Activated CD8-positive, alpha-beta T cell treated with anti-CD3 and anti-CD28 coated beads, Interleukin-2, amount 10 ng/mL, durations not matched to agents 7 days and 5 days (primary cell): ENCODE measurements around the gene ACVR1C. TPM values are rescaled to one million over a fixed set of nuclear protein-coding genes. Genes with fewer than 3 reads are reported as not detected.
A peak's percentile ranks its signal among the peaks of the same experiment; 100 is the strongest.
"Not testable (repeated sequence)": the region's sequence is repeated elsewhere in the genome, so short reads cannot be mapped to it uniquely, and the experiment has no call there.

Experiments
- ATAC-seq: fragments of 150-1000 bp; cut with Tn5 transposase; one replicate; pipeline ENCODE4 v1.10.0; 2021; ENCODE audit warnings: moderate library complexity
- CTCF ChIA-PET: fragments of 350-600 bp; sonication (Branson Sonifier 250); formaldehyde crosslinking; loops from one replicate; lab custom pipeline; 2021; ENCODE audit warnings: antibody characterized with exemption; lab: Charles Lee
- POLR2A ChIA-PET: fragments of 350-600 bp; sonication (Branson Sonifier 250); formaldehyde crosslinking; loops from one replicate; lab custom pipeline; 2021; ENCODE audit warnings: antibody characterized with exemption; lab: Charles Lee
- DNase-seq: peaks from one replicate; pipeline ENCODE4 v3.0.0-alpha.2; 2020
- H3K27ac Mint-ChIP-seq: one replicate; pipeline ENCODE4 v1.8.0; 2021; ENCODE audit warnings: mild to moderate bottlenecking, mixed read lengths
- H3K27me3 Mint-ChIP-seq: one replicate; pipeline ENCODE4 v1.8.0; 2021; ENCODE audit warnings: low read depth, mixed read lengths
- H3K36me3 Mint-ChIP-seq: one replicate; pipeline ENCODE4 v1.8.0; 2021; ENCODE audit warnings: low read depth, mixed read lengths
- H3K4me1 Mint-ChIP-seq: one replicate; pipeline ENCODE4 v1.8.0; 2021; ENCODE audit warnings: low read depth, mixed read lengths
- H3K4me3 Mint-ChIP-seq: one replicate; pipeline ENCODE4 v1.8.0; 2021; ENCODE audit warnings: mild to moderate bottlenecking, mixed read lengths
- H3K9me3 Mint-ChIP-seq: one replicate; pipeline ENCODE4 v1.8.0; 2022; ENCODE audit warnings: mixed read lengths; ENCODE audit not compliant: insufficient read depth
- total RNA-seq, 2 experiments: library from RNA; stranded (reverse); gene quantifications; one replicate each; pipeline ENCODE4 v1.2.3, GENCODE V29; 2021

Gene ACVR1C
- total RNA-seq, 2 experiments from 2014 or later, result 0.63 to 0.73 TPM

GRCh38 chr2:157572725-157573124, 55.9 kb downstream of the ACVR1C start:
- CTCF ChIA-PET, result interaction anchor here (0.9 to 1.4 kb wide), 9 partner anchors 9 to 438 kb away, joined by 3 to 4 read pairs (median 3); no protein-coding TSS in a partner anchor
- Mint-ChIP-seq H3K27ac (no peak overlapping the region), H3K9me3 (no peaks in the 10 kb centered on the region), H3K4me1 (no peaks in the 10 kb centered on the region), H3K36me3 (no peaks in the 10 kb centered on the region), H3K27me3 (peaks cover 3% of the 10 kb centered on the region), H3K4me3 (no peak overlapping the region)
- POLR2A ChIA-PET, result no interaction called here
- ATAC-seq (no peak), DNase-seq (no peak)

- H3K36me3 Mint-ChIP-seq, CTCF ChIA-PET, H3K4me1 Mint-ChIP-seq, ATAC-seq, H3K27ac Mint-ChIP-seq, H3K9me3 Mint-ChIP-seq, DNase-seq, H3K4me3 Mint-ChIP-seq, H3K27me3 Mint-ChIP-seq, POLR2A ChIA-PET: not testable (repeated sequence)
These were observed 62.0 kb downstream of the ACVR1C start for GRCh38 chr2:157566623-157567022.

DNA sequence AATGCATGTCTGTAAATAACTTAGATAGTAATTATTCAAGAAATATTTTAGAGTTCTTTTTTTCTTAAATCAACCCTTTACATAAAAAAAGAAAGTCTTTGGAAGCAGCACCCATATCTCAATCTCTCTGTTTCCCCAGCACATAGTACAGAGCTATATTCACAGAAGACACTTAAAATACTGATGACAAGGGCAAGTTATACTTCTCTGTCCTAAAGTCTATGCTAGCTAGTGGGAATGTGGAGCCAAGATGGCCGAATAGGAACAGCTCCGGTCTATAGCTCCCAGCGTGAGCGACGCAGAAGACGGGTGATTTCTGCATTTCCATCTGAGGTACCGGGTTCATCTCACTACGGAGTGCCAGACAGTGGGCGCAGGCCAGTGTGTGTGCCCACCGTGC, 62.6 kb downstream of the ACVR1C start:
- H3K27me3 Mint-ChIP-seq, POLR2A ChIA-PET, ATAC-seq, H3K27ac Mint-ChIP-seq, H3K4me3 Mint-ChIP-seq, DNase-seq, H3K4me1 Mint-ChIP-seq, H3K9me3 Mint-ChIP-seq, H3K36me3 Mint-ChIP-seq: not testable (repeated sequence)
- CTCF ChIA-PET, result interaction anchor here (0.9 kb wide), 1 partner anchor 182 kb away, joined by 4 read pairs; no protein-coding TSS in a partner anchor

- ChIA-PET CTCF (interaction anchor here (0.9 kb wide), 1 partner anchor 182 kb away, joined by 4 read pairs; no protein-coding TSS in a partner anchor), POLR2A (no interaction called here)
- H3K27ac Mint-ChIP-seq, result no peak overlapping the region
- no peak for ATAC-seq
- H3K36me3 Mint-ChIP-seq, result no peaks in the 10 kb centered on the region
- H3K4me1 Mint-ChIP-seq, result no peaks in the 10 kb centered on the region
- no peaks in the 10 kb centered on the region for H3K27me3 Mint-ChIP-seq
- no peak overlapping the region for H3K4me3 Mint-ChIP-seq
- H3K9me3 Mint-ChIP-seq, result peaks cover 5% of the 10 kb centered on the region
- DNase-seq, result no peak
These were observed 63.1 kb downstream of the ACVR1C start for GRCh38 chr2:157565550-157565949.

DNA sequence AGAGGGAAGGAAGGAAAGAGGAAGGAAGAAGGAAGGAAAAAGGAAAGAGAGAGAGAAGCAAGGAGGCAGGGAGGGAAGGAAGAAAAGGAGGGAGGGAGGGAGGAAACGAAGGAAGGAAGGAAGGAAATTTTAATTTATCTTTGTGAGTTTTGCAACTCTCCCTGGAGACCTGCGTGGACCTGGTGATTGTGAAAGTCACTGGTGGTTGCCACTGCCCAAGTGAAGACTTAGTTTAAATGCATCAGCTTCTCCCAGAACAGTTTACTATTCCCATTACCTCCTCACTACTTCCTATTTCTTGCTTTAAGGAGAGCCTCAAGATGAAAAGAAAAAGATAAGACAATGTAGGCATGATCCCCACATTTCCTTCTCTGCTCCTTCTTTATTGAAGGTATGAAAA, 68.8 kb downstream of the ACVR1C start:
- H3K4me1 Mint-ChIP-seq, result peaks cover 16% of the 10 kb centered on the region
- no peak overlapping the region for H3K27ac Mint-ChIP-seq
- CTCF ChIA-PET, result no interaction called here
- ATAC-seq (no peak), DNase-seq (no peak)
- no peak overlapping the region for H3K4me3 Mint-ChIP-seq
- POLR2A ChIA-PET, result no interaction called here
- peaks cover 2% of the 10 kb centered on the region for H3K36me3 Mint-ChIP-seq
- H3K9me3 Mint-ChIP-seq, result peaks cover 8% of the 10 kb centered on the region
- H3K27me3 Mint-ChIP-seq, result no peaks in the 10 kb centered on the region

GRCh38 chr2:157559461-157559860, 69.2 kb downstream of the ACVR1C start:
- H3K27ac Mint-ChIP-seq, result no peak overlapping the region
- ChIA-PET POLR2A (no interaction called here), CTCF (no interaction called here)
- peaks cover 8% of the 10 kb centered on the region for H3K9me3 Mint-ChIP-seq
- H3K36me3 Mint-ChIP-seq, result peaks cover 2% of the 10 kb centered on the region
- no peaks in the 10 kb centered on the region for H3K27me3 Mint-ChIP-seq
- DNase-seq (no peak), ATAC-seq (no peak)
- peaks cover 16% of the 10 kb centered on the region for H3K4me1 Mint-ChIP-seq
- no peak overlapping the region for H3K4me3 Mint-ChIP-seq

DNA sequence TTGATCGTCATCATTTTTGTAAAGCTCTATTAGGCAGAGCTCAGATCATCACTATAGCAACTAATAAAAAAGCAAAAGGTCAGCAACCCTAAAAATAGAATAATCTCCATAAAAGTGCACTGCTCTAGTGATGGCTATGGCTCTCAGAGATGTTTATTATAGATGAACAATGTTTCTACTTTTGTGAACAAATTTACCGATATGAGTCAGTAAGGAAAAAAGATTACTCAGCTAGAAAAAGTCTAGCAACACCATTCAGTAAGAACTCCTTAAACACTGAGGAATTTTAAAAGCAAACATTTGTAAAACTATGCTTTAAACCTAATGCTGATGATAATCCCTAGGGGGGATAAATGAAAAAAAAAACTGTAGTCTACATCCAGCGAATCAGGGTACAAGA, 69.6 kb downstream of the ACVR1C start:
- POLR2A ChIA-PET, result no interaction called here
- ATAC-seq (no peak), DNase-seq (no peak)
- Mint-ChIP-seq H3K9me3 (peaks cover 8% of the 10 kb centered on the region), H3K4me1 (peaks cover 16% of the 10 kb centered on the region), H3K4me3 (no peak overlapping the region), H3K27ac (no peak overlapping the region), H3K27me3 (no peaks in the 10 kb centered on the region), H3K36me3 (peaks cover 2% of the 10 kb centered on the region)
- CTCF ChIA-PET, result interaction anchor here (0.9 kb wide), 1 partner anchor 70 kb away, joined by 3 read pairs; the partner anchor contains the start of gene ACVR1C

GRCh38 chr2:157557770-157558169, 70.9 kb downstream of the ACVR1C start:
- no peak for ATAC-seq
- H3K4me1 Mint-ChIP-seq, result peaks cover 16% of the 10 kb centered on the region
- CTCF ChIA-PET, result no interaction called here

GRCh38 chr2:157540102-157540501, 88.6 kb downstream of the ACVR1C start:
- H3K36me3 Mint-ChIP-seq, result no peaks in the 10 kb centered on the region
- no peak for DNase-seq
- peaks cover 5% of the 10 kb centered on the region for H3K9me3 Mint-ChIP-seq
- no peaks in the 10 kb centered on the region for H3K27me3 Mint-ChIP-seq
- H3K27ac Mint-ChIP-seq, result no peak overlapping the region
- no peak for ATAC-seq
- ChIA-PET CTCF (no interaction called here), POLR2A (no interaction called here)
- no peak overlapping the region for H3K4me3 Mint-ChIP-seq
- no peaks in the 10 kb centered on the region for H3K4me1 Mint-ChIP-seq

More at GRCh38 chr2:157557770-157558169, 70.9 kb downstream of the ACVR1C start:
- POLR2A ChIA-PET, result no interaction called here
- Mint-ChIP-seq H3K4me3 (no peak overlapping the region), H3K36me3 (peaks cover 2% of the 10 kb centered on the region), H3K27me3 (no peaks in the 10 kb centered on the region), H3K27ac (peak overlapping the region; percentile 44), H3K9me3 (peaks cover 3% of the 10 kb centered on the region)
- no peak for DNase-seq

DNA sequence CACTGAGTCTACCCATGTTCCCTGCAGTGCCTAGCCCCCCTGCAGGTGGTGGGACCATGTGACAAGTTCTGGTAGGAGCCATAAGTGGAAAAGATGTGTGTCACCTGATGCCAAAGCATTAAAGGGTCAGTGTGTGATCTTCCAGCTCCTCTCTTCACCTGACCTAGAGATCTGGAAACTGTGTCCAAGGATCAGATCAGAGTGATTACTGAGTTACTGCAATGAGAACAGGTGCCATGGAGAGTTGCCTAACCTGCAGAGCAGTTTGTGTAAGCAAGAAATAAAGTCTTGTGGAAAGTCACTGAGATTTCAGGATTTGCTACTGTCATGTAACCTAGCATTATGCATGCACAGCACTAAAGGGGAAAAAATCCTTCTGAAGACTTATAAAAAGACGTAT, 90.6 kb downstream of the ACVR1C start:
- ChIA-PET CTCF (no interaction called here), POLR2A (no interaction called here)
- no peak overlapping the region for H3K27ac Mint-ChIP-seq

GRCh38 chr2:157536815-157537214, 91.8 kb downstream of the ACVR1C start:
- Mint-ChIP-seq H3K4me3 (no peak overlapping the region), H3K36me3 (no peaks in the 10 kb centered on the region), H3K27ac (no peak overlapping the region), H3K4me1 (no peaks in the 10 kb centered on the region), H3K9me3 (peaks cover 5% of the 10 kb centered on the region), H3K27me3 (no peaks in the 10 kb centered on the region)
- ChIA-PET CTCF (no interaction called here), POLR2A (no interaction called here)
- no peak for DNase-seq
- no peak for ATAC-seq

More for the DNA sequence above, 90.6 kb downstream of the ACVR1C start:
- DNase-seq (no peak), ATAC-seq (no peak)
- Mint-ChIP-seq H3K27me3 (no peaks in the 10 kb centered on the region), H3K4me3 (no peak overlapping the region), H3K4me1 (no peaks in the 10 kb centered on the region), H3K9me3 (peaks cover 5% of the 10 kb centered on the region), H3K36me3 (no peaks in the 10 kb centered on the region)

DNA sequence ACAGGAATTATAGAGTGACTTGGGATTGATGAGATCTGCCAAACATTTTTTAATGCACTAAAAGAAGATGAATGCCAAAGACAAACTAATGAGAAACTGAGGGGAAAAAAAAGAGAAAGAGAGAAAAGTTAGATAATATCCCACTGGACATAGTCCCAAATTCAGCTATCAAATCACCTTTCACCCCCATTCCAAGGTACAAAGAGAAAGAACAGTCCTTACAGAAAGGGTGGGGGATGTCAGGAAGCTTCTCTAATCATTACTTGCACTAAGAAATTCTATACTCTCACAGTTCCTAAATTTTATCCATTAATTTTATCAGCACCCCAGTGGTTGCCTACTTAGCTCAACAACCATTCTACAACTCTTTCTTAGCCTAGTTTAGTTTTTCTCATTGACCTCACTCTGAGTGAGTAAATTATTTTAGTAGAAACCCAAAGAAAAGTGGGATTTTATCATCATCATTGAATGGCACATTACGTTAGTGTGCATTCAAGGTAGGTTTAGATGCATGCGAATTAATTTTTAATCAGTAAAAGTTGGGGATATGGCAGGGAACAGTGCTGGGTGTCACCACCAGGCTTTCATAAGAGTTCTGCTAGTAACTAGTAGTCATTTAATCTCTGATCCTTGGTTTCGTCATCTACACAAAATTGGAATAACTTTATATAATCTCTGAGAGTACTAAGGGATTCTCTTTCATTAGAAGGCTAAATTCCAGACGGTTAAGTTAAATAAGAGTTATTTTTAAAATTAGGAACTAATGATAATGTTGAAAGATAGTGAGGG, 99.5 kb downstream of the ACVR1C start:
- no peaks in the 10 kb centered on the region for H3K9me3 Mint-ChIP-seq
- no peaks in the 10 kb centered on the region for H3K36me3 Mint-ChIP-seq
- ChIA-PET CTCF (interaction anchor here (0.9 to 1.2 kb wide), 2 partner anchors 68 to 227 kb away, joined by 4 read pairs; no protein-coding TSS in a partner anchor), POLR2A (interaction anchor here (0.6 kb wide), 1 partner anchor 147 kb away, joined by 3 read pairs; no protein-coding TSS in a partner anchor)
- H3K4me1 Mint-ChIP-seq, result no peaks in the 10 kb centered on the region
- DNase-seq (no peak), ATAC-seq (no peak)
- peaks cover 6% of the 10 kb centered on the region for H3K27me3 Mint-ChIP-seq
- H3K27ac Mint-ChIP-seq, result no peak overlapping the region
- H3K4me3 Mint-ChIP-seq, result no peak overlapping the region
